Activated CD8-positive, alpha-beta memory T cell treated with anti-CD3 and anti-CD28 coated beads for 48 hours (primary cell): ENCODE results near the gene B9D2.
A peak's percentile ranks its signal among the peaks of the same experiment; 100 is the strongest.

Experiments used
- DNase-seq, 3 experiments: peaks; one replicate each; pipeline ENCODE4 v3.0.0-alpha.2; 2020; ENCODE audit warnings: low read depth in 2 of 3, low spot score in 2 of 3

B9D2 gene

GRCh38 chr19:41330481-41330880 lies 33.5 kb downstream of the B9D2 start:
- DNase-seq: no peak

DNA sequence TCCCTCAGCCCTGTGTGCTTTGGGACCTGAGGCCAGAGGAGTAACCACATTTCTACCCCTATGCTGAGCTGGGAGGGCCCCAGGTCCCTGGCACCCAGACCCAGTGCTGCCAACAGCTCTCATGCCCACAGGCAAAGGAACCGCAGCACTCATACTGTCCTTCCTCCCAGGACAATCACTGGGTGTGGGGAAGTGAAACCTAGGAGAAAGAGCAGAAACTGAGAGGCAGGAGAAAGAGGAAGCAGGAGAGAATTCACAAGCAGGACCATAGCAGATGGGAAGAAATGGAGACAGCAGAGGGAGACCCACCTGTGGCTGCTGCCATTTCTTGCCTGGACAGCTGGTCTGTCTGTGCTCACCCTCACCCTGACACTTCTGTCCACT lies 35.1 kb downstream of the B9D2 start:
- DNase-seq: no peak

GRCh38 chr19:41328157-41328841 lies 35.6 kb downstream of the B9D2 start:
- peak in 1 of 3 experiments; percentile 44 for DNase-seq

DNA sequence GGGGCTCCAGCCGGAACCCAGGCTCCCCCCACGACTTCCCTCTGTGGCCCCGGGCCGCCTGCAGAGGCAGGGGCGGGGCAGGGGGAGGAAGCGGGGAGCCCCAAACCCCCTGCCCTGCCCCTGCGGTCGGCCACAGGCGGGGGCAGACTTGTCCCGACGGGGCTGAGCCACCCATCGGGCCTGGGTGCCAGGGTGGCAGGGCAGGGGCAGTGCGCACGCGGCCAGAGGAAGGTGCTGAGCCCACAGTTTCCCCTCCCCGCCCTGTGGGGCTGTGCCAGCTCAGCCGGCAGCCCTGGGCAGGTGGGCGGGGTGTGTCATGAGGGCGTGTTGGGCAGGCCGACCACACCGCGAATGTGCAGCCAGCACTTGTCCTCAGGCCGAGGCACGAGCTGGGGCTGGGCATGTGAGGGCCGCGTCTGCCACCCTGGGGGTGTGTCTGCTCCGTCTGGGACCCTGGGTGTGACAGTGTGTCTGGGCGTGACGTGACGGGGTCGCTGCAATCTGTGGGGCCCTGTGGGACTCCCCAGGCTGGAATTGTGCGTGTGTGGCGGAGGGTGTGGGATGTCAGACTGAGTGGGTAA lies 36.3 kb downstream of the B9D2 start:
- peak in 2 of 3 experiments; percentile 70 to 77 for DNase-seq

- DNase-seq: no peak
Measured at GRCh38 chr19:41327076-41327575, 36.8 kb downstream of the B9D2 start.

DNA sequence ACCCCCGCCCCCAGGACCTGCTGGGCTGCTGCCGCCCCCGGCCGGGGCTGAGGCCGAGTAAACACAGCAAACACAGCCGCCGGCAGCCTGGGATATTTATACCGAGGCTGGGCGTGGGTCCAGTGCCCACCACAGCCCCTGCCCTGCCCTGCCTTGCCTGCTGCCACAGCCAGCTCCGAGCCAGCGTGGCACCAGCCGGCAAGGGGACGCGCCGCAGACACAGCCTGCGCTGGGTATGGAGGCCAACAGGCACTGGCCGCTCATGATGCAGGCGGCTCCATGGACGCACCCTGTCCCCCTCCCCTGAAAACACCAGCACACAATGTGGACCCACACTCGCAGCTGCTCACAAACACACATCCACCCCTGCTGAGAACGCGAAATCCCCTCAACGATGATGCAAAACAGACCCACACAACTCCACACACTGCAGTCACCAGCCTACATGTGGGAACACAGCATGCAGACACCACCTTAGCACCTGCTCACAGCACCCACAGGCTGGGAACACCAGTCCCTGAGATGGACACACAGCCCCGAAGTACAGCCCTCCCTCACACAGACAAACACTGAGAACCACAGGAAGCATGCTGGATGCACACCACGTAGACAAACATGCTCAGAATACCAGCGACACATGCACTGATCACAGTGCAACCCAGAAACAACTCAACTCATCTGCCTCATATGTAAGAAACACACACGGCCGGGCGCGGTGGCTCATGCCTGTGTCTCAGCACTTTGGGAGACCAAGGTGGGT lies 37.8 kb downstream of the B9D2 start:
- no peak for DNase-seq

- DNase-seq: no peak
Measured at GRCh38 chr19:41325640-41325946, 38.4 kb downstream of the B9D2 start.

DNA sequence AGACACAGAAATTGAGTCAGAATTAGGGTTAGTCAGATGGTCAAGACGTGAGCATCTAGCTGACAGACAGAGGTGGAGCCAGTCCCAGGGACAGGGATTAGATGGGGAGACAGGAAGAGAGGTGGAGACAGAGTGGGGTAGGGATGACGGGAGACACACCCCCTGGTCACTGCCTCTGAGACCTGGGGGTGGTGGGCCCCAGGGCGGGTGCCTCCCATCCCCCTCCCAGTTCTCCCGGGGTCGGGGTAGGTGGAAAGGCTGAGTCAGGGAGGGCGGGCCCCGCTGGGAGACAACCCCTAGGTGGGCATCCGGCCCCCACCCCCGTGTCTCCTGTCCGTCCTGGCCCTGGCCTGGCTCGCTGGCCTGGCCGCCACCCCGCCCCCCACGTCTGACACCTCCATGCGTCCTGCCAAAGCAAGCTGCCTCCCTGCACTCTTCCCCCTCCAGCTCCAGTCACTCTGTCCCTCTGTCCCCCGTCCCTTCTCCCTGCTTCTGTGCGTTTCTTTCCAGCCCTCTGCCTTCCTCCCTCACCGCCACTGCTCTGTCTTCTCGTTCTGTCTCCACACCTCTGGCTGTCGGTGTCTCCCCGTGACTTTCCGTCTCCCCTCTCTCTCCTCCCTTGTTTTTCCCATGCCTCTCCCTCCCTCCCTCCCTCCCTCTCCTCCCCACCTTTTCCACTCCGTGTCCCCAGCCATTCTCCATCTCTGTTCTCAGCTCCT lies 38.9 kb downstream of the B9D2 start:
- DNase-seq: no peak

GRCh38 chr19:41324231-41324702 lies 39.7 kb downstream of the B9D2 start:
- DNase-seq: no peak

- no peak for DNase-seq
Measured at GRCh38 chr19:41323430-41324125, 40.4 kb downstream of the B9D2 start.

DNA sequence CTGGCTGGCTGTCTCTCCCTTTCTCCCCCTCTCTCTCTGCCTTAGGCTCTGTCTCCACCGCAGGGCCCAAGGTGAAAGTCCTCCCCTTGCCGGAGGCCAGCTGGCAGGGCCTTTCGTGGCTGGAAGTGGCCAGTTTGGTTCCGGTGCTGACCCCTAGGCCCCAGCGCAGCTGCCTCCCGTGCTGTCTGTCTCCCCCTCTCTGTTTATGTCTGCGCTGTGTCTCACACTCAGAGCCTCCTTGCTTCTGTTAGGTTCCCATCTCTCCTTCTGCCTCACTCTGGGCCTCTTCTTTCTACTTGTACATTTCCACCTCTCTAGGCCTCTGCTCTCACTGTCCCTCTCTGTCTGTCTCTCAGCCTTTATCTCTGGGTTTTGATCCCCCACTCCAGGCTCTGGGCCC lies 40.9 kb downstream of the B9D2 start:
- DNase-seq: no peak

- DNase-seq: no peak
Measured at GRCh38 chr19:41322451-41322850, 41.5 kb downstream of the B9D2 start.

DNA sequence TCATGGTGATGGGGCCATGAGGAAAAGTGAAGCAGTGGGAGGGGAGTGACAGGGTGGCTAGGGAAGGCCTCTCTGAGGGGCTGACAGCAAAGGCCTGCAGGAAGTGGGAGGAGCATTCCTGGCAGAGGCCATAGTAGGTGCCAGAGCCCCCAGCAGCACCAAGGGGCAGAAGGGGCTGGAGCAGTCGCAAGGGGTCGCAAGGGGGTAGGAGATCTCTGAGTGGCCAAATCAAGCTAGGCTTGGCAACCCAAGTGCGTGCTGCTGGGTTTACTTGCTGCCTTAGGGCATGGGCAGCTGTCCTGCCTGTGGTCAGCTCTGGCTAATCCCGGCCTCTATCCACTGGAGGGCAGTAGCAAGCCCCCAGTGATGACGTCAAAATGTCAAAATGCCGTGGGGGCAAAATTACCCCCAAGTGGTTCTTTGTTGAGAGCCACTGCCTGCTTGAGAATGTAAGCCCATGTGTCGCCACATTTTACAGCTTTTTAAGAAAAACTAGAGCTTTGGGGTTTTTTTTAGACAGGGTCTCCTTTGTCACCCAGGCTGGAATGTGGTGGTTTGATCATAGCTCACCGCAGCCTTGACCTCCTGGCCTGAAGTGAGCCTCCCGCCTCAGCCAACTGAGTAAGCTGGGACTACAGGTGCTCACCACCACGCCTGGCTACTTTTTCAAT lies 42.2 kb downstream of the B9D2 start:
- DNase-seq: no peak

GRCh38 chr19:41321204-41321599 lies 42.7 kb downstream of the B9D2 start:
- DNase-seq: no peak

GRCh38 chr19:41320568-41320967 lies 43.4 kb downstream of the B9D2 start:
- no peak for DNase-seq

GRCh38 chr19:41320185-41320518 lies 43.8 kb downstream of the B9D2 start:
- no peak for DNase-seq

DNA sequence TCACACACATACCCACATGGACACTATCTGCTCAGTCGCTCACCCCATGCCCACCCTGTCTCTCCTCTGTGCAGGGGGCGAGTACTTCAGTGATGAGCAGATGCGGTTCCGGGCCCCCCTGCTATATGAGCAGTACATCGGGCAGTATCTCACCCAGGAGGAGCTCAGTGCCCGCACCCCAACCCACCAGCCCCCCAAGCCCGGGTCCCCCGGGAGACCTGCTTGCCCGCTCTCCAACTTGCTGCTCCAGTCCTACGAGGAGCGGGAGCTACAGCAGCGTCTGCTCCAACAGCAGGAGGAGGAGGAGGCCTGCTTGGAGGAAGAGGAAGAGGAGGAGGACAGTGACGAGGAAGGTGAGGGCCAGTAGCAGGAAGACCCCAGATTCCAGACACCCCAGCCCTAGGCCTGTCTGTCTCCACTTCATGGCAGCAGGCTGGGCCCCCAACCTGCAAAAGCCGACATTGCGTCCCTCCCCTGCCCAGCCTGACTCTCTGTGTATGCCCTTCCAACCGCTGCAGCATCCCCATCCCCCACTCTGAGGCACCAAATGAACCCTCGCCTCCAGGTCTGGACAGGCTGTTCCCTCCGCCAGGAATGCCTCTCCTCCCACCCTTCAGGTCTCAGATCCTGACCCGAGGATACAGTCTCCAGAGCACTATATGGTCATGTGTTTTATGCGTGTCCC lies 44.3 kb downstream of the B9D2 start:
- DNase-seq: no peak

- DNase-seq: no peak
Measured at GRCh38 chr19:41318696-41319499, 45.1 kb downstream of the B9D2 start.

- DNase-seq: no peak
Measured at GRCh38 chr19:41316306-41316920, 47.5 kb downstream of the B9D2 start.
